ENCODE data around the gene WRNIP1. TPM values are rescaled to one million over a fixed set of nuclear protein-coding genes. Genes with fewer than 3 reads are reported as not detected.

The WRNIP1 gene
- total RNA-seq, 1 experiment from 2014 or later, result 36.3 TPM

- TF ChIP-seq ZNF232 (CRISPR knock-in tag; IDR thresholded peaks at IDR 0.05), result no peak
- no peak for TF ChIP-seq IRF2 (CRISPR knock-in tag; IDR thresholded peaks at IDR 0.05; ENCODE audit: borderline replicate concordance, low read depth)
- TF ChIP-seq CREM (CRISPR knock-in tag; IDR thresholded peaks at IDR 0.05), result no peak
- no peak for TF ChIP-seq CDX4 (CRISPR knock-in tag; IDR thresholded peaks at IDR 0.05; ENCODE audit: borderline replicate concordance)
- no peak for TF ChIP-seq AFF4 (CRISPR knock-in tag; IDR thresholded peaks at IDR 0.05; ENCODE audit: borderline replicate concordance)
- TF ChIP-seq, protein P1, sequence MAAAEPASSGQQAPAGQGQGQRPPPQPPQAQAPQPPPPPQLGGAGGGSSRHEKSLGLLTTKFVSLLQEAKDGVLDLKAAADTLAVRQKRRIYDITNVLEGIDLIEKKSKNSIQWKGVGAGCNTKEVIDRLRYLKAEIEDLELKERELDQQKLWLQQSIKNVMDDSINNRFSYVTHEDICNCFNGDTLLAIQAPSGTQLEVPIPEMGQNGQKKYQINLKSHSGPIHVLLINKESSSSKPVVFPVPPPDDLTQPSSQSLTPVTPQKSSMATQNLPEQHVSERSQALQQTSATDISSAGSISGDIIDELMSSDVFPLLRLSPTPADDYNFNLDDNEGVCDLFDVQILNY (CRISPR knock-in tag; IDR thresholded peaks at IDR 0.05), result no peak
- TF ChIP-seq, protein P2, sequence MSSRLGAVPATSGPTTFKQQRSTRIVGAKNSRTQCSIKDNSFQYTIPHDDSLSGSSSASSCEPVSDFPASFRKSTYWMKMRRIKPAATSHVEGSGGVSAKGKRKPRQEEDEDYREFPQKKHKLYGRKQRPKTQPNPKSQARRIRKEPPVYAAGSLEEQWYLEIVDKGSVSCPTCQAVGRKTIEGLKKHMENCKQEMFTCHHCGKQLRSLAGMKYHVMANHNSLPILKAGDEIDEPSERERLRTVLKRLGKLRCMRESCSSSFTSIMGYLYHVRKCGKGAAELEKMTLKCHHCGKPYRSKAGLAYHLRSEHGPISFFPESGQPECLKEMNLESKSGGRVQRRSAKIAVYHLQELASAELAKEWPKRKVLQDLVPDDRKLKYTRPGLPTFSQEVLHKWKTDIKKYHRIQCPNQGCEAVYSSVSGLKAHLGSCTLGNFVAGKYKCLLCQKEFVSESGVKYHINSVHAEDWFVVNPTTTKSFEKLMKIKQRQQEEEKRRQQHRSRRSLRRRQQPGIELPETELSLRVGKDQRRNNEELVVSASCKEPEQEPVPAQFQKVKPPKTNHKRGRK (CRISPR knock-in tag; IDR thresholded peaks at IDR 0.05; ENCODE audit: borderline replicate concordance), result no peak
- TF ChIP-seq STAT6 (CRISPR knock-in tag; conservative IDR thresholded peaks at IDR 0.05; ENCODE audit: low read depth), result no peak
- TF ChIP-seq HMGA2 (CRISPR knock-in tag; IDR thresholded peaks at IDR 0.05), result no peak
- TF ChIP-seq JUN (CRISPR knock-in tag; IDR thresholded peaks at IDR 0.05), result no peak
- TF ChIP-seq ZNF138 (CRISPR knock-in tag; conservative IDR thresholded peaks at IDR 0.05), result no peak
- no peak for TF ChIP-seq ATF2 (CRISPR knock-in tag; IDR thresholded peaks at IDR 0.05; ENCODE audit: borderline replicate concordance, low read depth)
- TF ChIP-seq GTF2I (CRISPR knock-in tag; conservative IDR thresholded peaks at IDR 0.05), result no peak
- TF ChIP-seq, protein P3, sequence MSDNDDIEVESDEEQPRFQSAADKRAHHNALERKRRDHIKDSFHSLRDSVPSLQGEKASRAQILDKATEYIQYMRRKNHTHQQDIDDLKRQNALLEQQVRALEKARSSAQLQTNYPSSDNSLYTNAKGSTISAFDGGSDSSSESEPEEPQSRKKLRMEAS (CRISPR knock-in tag; IDR thresholded peaks at IDR 0.05), result no peak
- H3K9me3 Mint-ChIP-seq, result peaks cover 21% of the 10 kb centered on the region
- ATAC-seq (no peak), DNase-seq (ENCODE audit: low spot score) (no peak)
- H3K36me3 Mint-ChIP-seq, result peaks cover 8% of the 10 kb centered on the region
- no peak overlapping the region for H3K27ac Mint-ChIP-seq
- ChIA-PET CTCF (interaction anchor here (1.6 kb wide), 1 partner anchor 19 kb away, joined by 5 read pairs; no protein-coding TSS in a partner anchor), POLR2A (no interaction called here)
- 0 out of 2 replicates have a peak, but pooled peaks cover 4% of the 10 kb centered on the region for H3K27me3 Mint-ChIP-seq (ENCODE audit: low read depth)
- peaks cover 9% of the 10 kb centered on the region for H3K4me1 Mint-ChIP-seq
- H3K4me3 Mint-ChIP-seq, result no peak overlapping the region
Observed at GRCh38 chr6:2719093-2719455, 46.1 kb upstream of the WRNIP1 start.

Data from WTC11 (cell line).